HepG2 (cell line): ENCODE measurements around the gene IVD. TPM values are rescaled to one million over a fixed set of nuclear protein-coding genes. Genes with fewer than 3 reads are reported as not detected.

Experiments
- ATAC-seq: fragments of 200-7000 bp; cut with Tn5 transposase; 3 replicates; pipeline ENCODE4 v1.9.1; 2020; ENCODE audit warnings: mild to moderate bottlenecking, moderate library complexity
- BruUV-seq: library from RNA; stranded (reverse); fragments of 400-500 nt; replicated peaks from 2 replicates; lab custom pipeline; 2021; lab: Mats Ljungman, UMichigan
- CTCF ChIA-PET: fragments of 300-600 bp; formaldehyde crosslinking; extraction: SDS; loops from one replicate; lab custom pipeline; 2021; ENCODE audit warnings: low total read pairs, inconsistent platforms, low intra/inter-chr PET ratio; lab: Yijun Ruan, JAX
- POLR2A ChIA-PET: fragments of 350-600 bp; sonication (Branson Sonifier 250); formaldehyde crosslinking; loops from one replicate; lab custom pipeline; 2020; ENCODE audit warnings: antibody characterized with exemption, inconsistent platforms; lab: Yijun Ruan, JAX
- DNase-seq: peaks from one replicate; pipeline ENCODE4 v3.0.0-alpha.2; 2015; ENCODE audit warnings: low spot score
- FAIRE-seq: peaks from 3 replicates; lab custom pipeline; 2011; peaks lifted over from hg19 to GRCh38; lab: Jason Lieb, UNC
- H2AFZ ChIP-seq: one replicate; pipeline ENCODE4 v1.6.1; 2011; ENCODE audit warnings: low read length, inconsistent platforms
- H3K27ac ChIP-seq: fragments of 300-600 bp; 3 replicates; pipeline ENCODE4 v1.8.0; 2011; ENCODE audit warnings: mixed run types, mild to moderate bottlenecking, mixed read lengths, low read length, inconsistent platforms; ENCODE audit not compliant: insufficient read depth; ENCODE audit errors: extremely low read length
- H3K27me3 ChIP-seq, 2 experiments: fragments of 200-600 bp in 1 of 2; 2 replicates in 1 of 2; 3 replicates in 1 of 2; pipeline versions ENCODE4 v1.6.0 to v1.8.0; 2011; ENCODE audit warnings: low read length in 2 of 2, mild to moderate bottlenecking in 2 of 2, moderate library complexity in 2 of 2, inconsistent platforms in 1 of 2; ENCODE audit not compliant: insufficient read depth in 2 of 2, control insufficient read depth in 1 of 2
- H3K36me3 ChIP-seq, 2 experiments: fragments of 200-600 bp in 1 of 2; replicated peaks in 1 of 2; 2 replicates in 1 of 2; 3 replicates in 1 of 2; pipeline versions ENCODE4 v1.5.1 to v1.8.0; 2011; ENCODE audit warnings: low read length in 2 of 2, inconsistent platforms in 1 of 2; ENCODE audit not compliant: insufficient read depth in 2 of 2, control insufficient read depth in 1 of 2
- H3K4me1 ChIP-seq: 2 replicates; pipeline ENCODE4 v1.5.1; 2012; ENCODE audit warnings: low read length, inconsistent platforms; ENCODE audit not compliant: insufficient read depth
- H3K4me2 ChIP-seq: 2 replicates; pipeline ENCODE4 v1.6.0; 2011; ENCODE audit warnings: low read depth, low read length, inconsistent platforms
- H3K4me3 ChIP-seq, 3 experiments: fragments of 200-600 bp in 1 of 3; sonication (generic), shearing (Covaris generic) in 1 of 3; replicated peaks in 1 of 3; 2 replicates each; pipeline ENCODE4 v1.5.1; 2011 to 2016; ENCODE audit warnings: low read length in 3 of 3, inconsistent platforms in 2 of 3, low read depth in 2 of 3, mild to moderate bottlenecking in 2 of 3, control low read depth in 1 of 3, mixed read lengths in 1 of 3; ENCODE audit not compliant: insufficient read depth in 1 of 3
- H3K79me2 ChIP-seq: one replicate; pipeline ENCODE4 v1.6.1; 2011; ENCODE audit warnings: low read length, inconsistent platforms; ENCODE audit not compliant: insufficient read depth
- H3K9ac ChIP-seq: 2 replicates; pipeline ENCODE4 v1.6.0; 2011; ENCODE audit warnings: mild to moderate bottlenecking, low read depth, low read length, inconsistent platforms; ENCODE audit not compliant: insufficient read depth
- H3K9me3 ChIP-seq: 2 replicates; pipeline ENCODE4 v1.5.1; 2012; ENCODE audit warnings: mild to moderate bottlenecking, low read length
- H4K20me1 ChIP-seq: 2 replicates; pipeline ENCODE4 v1.6.0; 2011; ENCODE audit warnings: inconsistent platforms, mild to moderate bottlenecking, low read length, moderate library complexity; ENCODE audit not compliant: insufficient read depth
- SP5 ChIP-seq: IDR thresholded peaks from 2 replicates; pipeline ENCODE4 v1.6.1; 2016; ENCODE audit warnings: low read depth, borderline replicate concordance
- ZBTB7A ChIP-seq: sonication (generic); formaldehyde crosslinking; IDR thresholded peaks from 2 replicates; pipeline ENCODE4 v1.8.0; 2022; ENCODE audit warnings: mild to moderate bottlenecking, missing genetic modification reagents
- ZNF569 ChIP-seq: sonication (generic); formaldehyde crosslinking; IDR thresholded peaks from 2 replicates; pipeline ENCODE4 v1.5.0; 2020; ENCODE audit warnings: mild to moderate bottlenecking, missing genetic modification reagents, moderate library complexity, borderline replicate concordance
- ZNF691 ChIP-seq: sonication (generic); formaldehyde crosslinking; IDR thresholded peaks from 2 replicates; pipeline ENCODE4 v1.4.0; 2020; ENCODE audit warnings: missing genetic modification reagents, low read depth, mild to moderate bottlenecking, borderline replicate concordance
- ZSCAN5A ChIP-seq: sonication (generic); formaldehyde crosslinking; IDR thresholded peaks from 2 replicates; pipeline ENCODE4 v1.8.0; 2022; ENCODE audit warnings: mild to moderate bottlenecking, missing genetic modification reagents, borderline replicate concordance
- WGBS: methylation state at CpG from one replicate; pipeline ENCODE4 v1.1.6; 2017; ENCODE audit warnings: low lambda C conversion rate; 5-methylcytosine and 5-hydroxymethylcytosine counted together
- in situ Hi-C: cut with HindIII; loops from 2 replicates; pipeline ENCODE4 v1.10.0; 2017; ENCODE audit warnings: low pct_unique_long_range_greater_than_20kb; ENCODE audit not compliant: extremely low pct_ligation_motif_present
- intact Hi-C: fragments of 100-400 bp; cut with micrococcal nuclease; formaldehyde crosslinking; loops from one replicate; pipeline ENCODE4 v1.10.0; 2022; ENCODE audit not compliant: unreplicated experiment
- polyA plus RNA-seq, 8 experiments: library from polyadenylated mRNA; depleted of rRNA in 3 of 8; stranded (reverse) in 7 of 8; unstranded in 1 of 8; fragments of >200 nt; fragmentation: Illumina TruSeq in 4 of 8; extraction: Trizol in 4 of 8; gene quantifications; 2 replicates each; pipeline versions ENCODE4 v1.2.1 to v1.2.3, GENCODE V29; 2011 to 2016; ENCODE audit warnings: low read depth in 4 of 8, missing spikeins in 1 of 8, mixed read lengths in 1 of 8; ENCODE audit not compliant: insufficient read depth in 1 of 8
- total RNA-seq, 5 experiments: library from RNA; depleted of rRNA; stranded (reverse); fragments of >200 nt; fragmentation: Illumina TruSeq; extraction: Trizol; gene quantifications; 2 replicates each; pipeline ENCODE4 v1.2.3, GENCODE V29; 2016; ENCODE audit warnings: low read depth in 1 of 5

IVD gene
- total and polyA plus RNA-seq, 2 of the 13 experiments (the other 11 are each of a cell fraction or from before 2014, with no cell fraction given) = 48.0 to 53.9 TPM

DNA sequence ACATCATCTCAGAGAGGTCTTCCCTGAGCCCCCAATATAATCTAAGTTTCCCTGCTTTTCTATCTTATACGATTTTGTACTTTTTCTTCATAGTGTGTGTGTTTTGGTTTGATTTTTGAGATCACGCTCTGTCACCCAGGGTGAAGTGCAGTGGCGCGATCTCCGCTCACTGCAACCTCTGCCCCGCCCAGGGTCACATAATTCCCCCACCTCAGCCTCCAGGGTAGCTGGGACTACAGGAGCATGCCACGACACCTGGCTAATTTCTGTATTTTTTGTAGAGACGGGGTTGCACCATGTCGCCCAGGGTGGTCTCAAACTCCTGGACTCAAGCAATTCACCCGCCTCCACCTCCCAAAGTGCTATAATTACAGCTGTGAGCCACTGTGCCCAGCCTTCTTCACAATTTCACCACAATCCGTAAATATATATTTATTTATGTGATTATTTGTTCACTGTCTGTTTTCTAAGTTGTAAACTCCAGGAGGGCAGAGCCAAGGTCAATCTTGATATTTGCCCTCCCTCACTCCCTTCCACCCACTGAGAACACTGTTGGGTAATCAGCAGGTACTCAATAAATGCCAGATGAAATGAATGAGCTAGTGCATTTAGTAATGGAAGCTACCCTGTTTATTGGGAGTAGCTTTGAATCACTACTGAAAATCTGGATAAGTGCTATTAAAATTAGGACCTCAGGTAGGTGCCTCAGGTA, 23.6 kb upstream of the IVD start:
- H2AFZ ChIP-seq = peak overlapping the region; percentile 72
- H3K27ac ChIP-seq = no peak overlapping the region
- ATAC-seq (peak; percentile 6; the same call in 1 of the 3 replicates), FAIRE-seq (no peak), DNase-seq (no peak)
- intact Hi-C loops (loop anchor here (2.0 kb wide), 1 partner anchor 23 kb away; the partner anchor contains the start of gene IVD), in situ Hi-C loops (no loop called here)
- ChIA-PET CTCF (no interaction called here), POLR2A (interaction anchor here (1.1 to 2.5 kb wide), 3 partner anchors 13 to 32 kb away, joined by 3 to 19 read pairs (median 3); partner anchors contain the start of gene IVD)
- H3K9ac ChIP-seq = peak overlapping the region; percentile 31; the same call in 1 of the 2 replicates
- no peaks in the 10 kb centered on the region for H3K9me3 ChIP-seq
- H3K36me3 ChIP-seq = peaks cover 7 to 12% of the 10 kb centered on the region in 2 experiments
- peaks cover 26% of the 10 kb centered on the region for H3K79me2 ChIP-seq
- H3K4me1 ChIP-seq = peaks cover 40% of the 10 kb centered on the region
- 8% methylated on average over 11 of the region's 11 CpGs for WGBS
- no TSS peak for BruUV-seq
- H3K4me3 ChIP-seq = peak overlapping the region; percentile 73 to 92 (median 79); a peak in 5 of 6 replicates
- H3K27me3 ChIP-seq = no peaks in the 10 kb centered on the region; a peak in 1 of 5 replicates
- H4K20me1 ChIP-seq = no peaks in the 10 kb centered on the region
- TF ChIP-seq ZNF691 = peak; percentile 13; the same call in 1 of the 2 replicates
- TF ChIP-seq ZNF569 (CRISPR knock-in tag) = no peak
- TF ChIP-seq SP5 (CRISPR knock-in tag) = peak; percentile 42; the same call in 1 of the 2 replicates
- TF ChIP-seq ZSCAN5A (CRISPR knock-in tag) = no peak
- TF ChIP-seq ZBTB7A (CRISPR knock-in tag) = no peak
- H3K4me2 ChIP-seq = peak overlapping the region; percentile 91
